HG02678 (cell line): ENCODE data around the gene CRYGC.
"Not testable (repeated sequence)": the region's sequence is repeated elsewhere in the genome, so short reads cannot be mapped to it uniquely, and the experiment has no call there.

Experiments
- ATAC-seq: cut with Tn5 transposase; IDR thresholded peaks from one replicate; pipeline ENCODE4 v1.9.1; 2021; ENCODE audit warnings: mild to moderate bottlenecking, moderate library complexity; ENCODE audit not compliant: unreplicated experiment

CRYGC gene

GRCh38 chr2:208138334-208138733 is 8.7 kb upstream of the CRYGC start:
- ATAC-seq = not testable (repeated sequence)

GRCh38 chr2:208136716-208137094 is 7.1 kb upstream of the CRYGC start:
- ATAC-seq = no peak

GRCh38 chr2:208135794-208136715 is 6.4 kb upstream of the CRYGC start:
- no peak for ATAC-seq

GRCh38 chr2:208134928-208135586 is 5.4 kb upstream of the CRYGC start:
- no peak for ATAC-seq

GRCh38 chr2:208130712-208131110 is 1.1 kb upstream of the CRYGC start:
- ATAC-seq = no peak

- no peak for ATAC-seq
Observed at GRCh38 chr2:208128136-208128535, 1.5 kb downstream of the CRYGC start.

- no peak for ATAC-seq
Observed at GRCh38 chr2:208127090-208127489, 2.5 kb downstream of the CRYGC start.

- ATAC-seq = no peak
Observed at GRCh38 chr2:208125251-208125650, 4.4 kb downstream of the CRYGC start.

GRCh38 chr2:208124013-208124715 is 5.5 kb downstream of the CRYGC start, which contains the start of gene CRYGD:
TSS of gene CRYGD (minus strand) at chr2:208124524. CDS start at chr2:208124473, 51 bp downstream.
- ATAC-seq = not testable (repeated sequence)

GRCh38 chr2:208122248-208122647 is 7.4 kb downstream of the CRYGC start:
- no peak for ATAC-seq

- no peak for ATAC-seq
Observed at GRCh38 chr2:208118918-208119317, 10.7 kb downstream of the CRYGC start.

GRCh38 chr2:208117390-208117789 is 12.2 kb downstream of the CRYGC start:
- ATAC-seq = not testable (repeated sequence)

GRCh38 chr2:208112969-208113368 is 16.7 kb downstream of the CRYGC start:
- no peak for ATAC-seq

- not testable (repeated sequence) for ATAC-seq
Observed at GRCh38 chr2:208112273-208112745, 17.3 kb downstream of the CRYGC start.

GRCh38 chr2:208103616-208104015 is 26.0 kb downstream of the CRYGC start:
- no peak for ATAC-seq

GRCh38 chr2:208101716-208102631 is 27.7 kb downstream of the CRYGC start:
- ATAC-seq = no peak

GRCh38 chr2:208099682-208100470 is 29.8 kb downstream of the CRYGC start:
- no peak for ATAC-seq

- ATAC-seq = not testable (repeated sequence)
Observed at GRCh38 chr2:208098701-208099100, 30.9 kb downstream of the CRYGC start.

- ATAC-seq = no peak
Observed at GRCh38 chr2:208098267-208098666, 31.4 kb downstream of the CRYGC start.
